HG03175 (cell line): Measurements from ENCODE around the gene RAB7A.

Experiments used
- ATAC-seq: cut with Tn5 transposase; IDR thresholded peaks from one replicate; pipeline ENCODE4 v1.9.1; 2021; ENCODE audit warnings: mild to moderate bottlenecking, moderate library complexity; ENCODE audit not compliant: unreplicated experiment

RAB7A gene

GRCh38 chr3:128726023-128727016, at the start of gene RAB7A:
Gene RAB7A (plus strand): TSS chr3:128726183. CDS start chr3:128795368, 69,185 bp downstream.
- ATAC-seq = peak; percentile 96

GRCh38 chr3:128679338-128679737, 46.6 kb upstream of the RAB7A start:
- no peak for ATAC-seq

GRCh38 chr3:128680603-128681368, 45.2 kb upstream of the RAB7A start:
- peak; percentile 98 for ATAC-seq

- no peak for ATAC-seq
Observed at GRCh38 chr3:128681369-128681829, 44.6 kb upstream of the RAB7A start.

GRCh38 chr3:128683957-128684356, 42.0 kb upstream of the RAB7A start:
- ATAC-seq = no peak

- no peak for ATAC-seq
Observed at GRCh38 chr3:128684986-128685726, 40.8 kb upstream of the RAB7A start.

- ATAC-seq = no peak
Observed at GRCh38 chr3:128686465-128686864, 39.5 kb upstream of the RAB7A start.

- no peak for ATAC-seq
Observed at GRCh38 chr3:128689060-128689459, 36.9 kb upstream of the RAB7A start.

- ATAC-seq = no peak
Observed at GRCh38 chr3:128693696-128694095, 32.3 kb upstream of the RAB7A start.

- no peak for ATAC-seq
Observed at GRCh38 chr3:128697341-128697740, 28.6 kb upstream of the RAB7A start.

- ATAC-seq = no peak
Observed at GRCh38 chr3:128698211-128699047, 27.6 kb upstream of the RAB7A start.

GRCh38 chr3:128701342-128702212, 24.4 kb upstream of the RAB7A start:
- no peak for ATAC-seq

- no peak for ATAC-seq
Observed at GRCh38 chr3:128702391-128702790, 23.6 kb upstream of the RAB7A start.

GRCh38 chr3:128703561-128703960, 22.4 kb upstream of the RAB7A start:
- no peak for ATAC-seq

- ATAC-seq = no peak
Observed at GRCh38 chr3:128706086-128706615, 19.8 kb upstream of the RAB7A start.

- ATAC-seq = no peak
Observed at GRCh38 chr3:128707928-128708494, 18.0 kb upstream of the RAB7A start.

- ATAC-seq = no peak
Observed at GRCh38 chr3:128709038-128709437, 16.9 kb upstream of the RAB7A start.

GRCh38 chr3:128709506-128710210, 16.3 kb upstream of the RAB7A start:
- no peak for ATAC-seq
